HG02870 (cell line): ENCODE data around the gene TYR.
"Not testable (repeated sequence)": the region's sequence is repeated elsewhere in the genome, so short reads cannot be mapped to it uniquely, and the experiment has no call there.

Source experiments
- ATAC-seq: cut with Tn5 transposase; IDR thresholded peaks from one replicate; pipeline ENCODE4 v1.9.1; 2021; ENCODE audit warnings: mild to moderate bottlenecking, moderate library complexity; ENCODE audit not compliant: unreplicated experiment

Gene TYR

GRCh38 chr11:89267660-89268302 is 90.1 kb downstream of the TYR start:
- no peak for ATAC-seq

- ATAC-seq, result not testable (repeated sequence)
These were observed 94.9 kb downstream of the TYR start for GRCh38 chr11:89272540-89273088.

- ATAC-seq, result not testable (repeated sequence)
These were observed 95.5 kb downstream of the TYR start for GRCh38 chr11:89273220-89273619.

GRCh38 chr11:89275966-89276365 is 98.3 kb downstream of the TYR start:
- ATAC-seq, result no peak

- no peak for ATAC-seq
These were observed 101.5 kb downstream of the TYR start for GRCh38 chr11:89279176-89279575.

GRCh38 chr11:89281032-89281677 is 103.5 kb downstream of the TYR start:
- not testable (repeated sequence) for ATAC-seq

GRCh38 chr11:89286601-89287000 is 108.9 kb downstream of the TYR start:
- ATAC-seq, result not testable (repeated sequence)

GRCh38 chr11:89288004-89288403 is 110.3 kb downstream of the TYR start:
- not testable (repeated sequence) for ATAC-seq

GRCh38 chr11:89293965-89294679 is 116.4 kb downstream of the TYR start:
- ATAC-seq, result no peak

- not testable (repeated sequence) for ATAC-seq
These were observed 117.3 kb downstream of the TYR start for GRCh38 chr11:89295023-89295422.

- not testable (repeated sequence) for ATAC-seq
These were observed 125.4 kb downstream of the TYR start for GRCh38 chr11:89303029-89303428.

GRCh38 chr11:89308272-89308671 is 130.6 kb downstream of the TYR start:
- not testable (repeated sequence) for ATAC-seq

- ATAC-seq, result not testable (repeated sequence)
These were observed 131.8 kb downstream of the TYR start for GRCh38 chr11:89309321-89309985.

- ATAC-seq, result not testable (repeated sequence)
These were observed 132.9 kb downstream of the TYR start for GRCh38 chr11:89310607-89311006.

- ATAC-seq, result no peak
These were observed 143.7 kb downstream of the TYR start for GRCh38 chr11:89321401-89321800.

- no peak for ATAC-seq
These were observed 150.2 kb downstream of the TYR start for GRCh38 chr11:89327885-89328284.

GRCh38 chr11:89331940-89332339 is 154.3 kb downstream of the TYR start:
- not testable (repeated sequence) for ATAC-seq

- ATAC-seq, result not testable (repeated sequence)
These were observed 156.0 kb downstream of the TYR start for GRCh38 chr11:89333704-89334103.

- not testable (repeated sequence) for ATAC-seq
These were observed 159.5 kb downstream of the TYR start for GRCh38 chr11:89337100-89337650.

GRCh38 chr11:89338073-89338472 is 160.4 kb downstream of the TYR start:
- ATAC-seq, result not testable (repeated sequence)

- ATAC-seq, result not testable (repeated sequence)
These were observed 162.8 kb downstream of the TYR start for GRCh38 chr11:89340450-89340849.
